OCI-LY3 (cell line): Measurements from ENCODE around the gene CSF3.

Experiments used
- H2AFZ ChIP-seq: fragments of 200-600, 300-600 bp; shearing (Covaris generic); 2 replicates; pipeline ENCODE4 v1.6.0; 2014; ENCODE audit warnings: antibody characterized with exemption, low read depth, low read length
- H3K27ac ChIP-seq: fragments of 200-600, 300-600 bp; sonication (generic); 2 replicates; pipeline ENCODE4 v1.5.1; 2014; ENCODE audit warnings: mild to moderate bottlenecking, low read length, moderate library complexity, mixed read lengths
- H3K27me3 ChIP-seq: fragments of 200-600, 300-600 bp; sonication (generic); 2 replicates; pipeline ENCODE4 v1.6.1; 2014; ENCODE audit warnings: low read depth, low read length, mixed read lengths
- H3K36me3 ChIP-seq: fragments of 200-600, 300-600 bp; sonication (generic); replicated peaks from 2 replicates; pipeline ENCODE3; 2014; ENCODE audit warnings: low read depth, low read length, mixed read lengths
- H3K4me1 ChIP-seq: fragments of 300-600, 200-600 bp; sonication (generic); 2 replicates; pipeline ENCODE4 v1.6.1; 2014; ENCODE audit warnings: low read length, mixed read lengths
- H3K4me2 ChIP-seq: fragments of 200-600, 300-600 bp; sonication (generic); 2 replicates; pipeline ENCODE4 v1.6.1; 2014; ENCODE audit warnings: low read length, mixed read lengths
- H3K4me3 ChIP-seq: fragments of 300-600, 200-600 bp; sonication (generic); 2 replicates; pipeline ENCODE4 v1.5.1; 2014; ENCODE audit warnings: antibody characterized with exemption, mild to moderate bottlenecking, low read length, moderate library complexity
- H3K79me2 ChIP-seq: fragments of 300-600, 200-600 bp; shearing (Covaris generic); 2 replicates; pipeline ENCODE4 v1.6.1; 2014; ENCODE audit warnings: mild to moderate bottlenecking, low read length, mixed read lengths
- H3K9ac ChIP-seq: fragments of 300-600, 200-600 bp; shearing (Covaris generic); 2 replicates; pipeline ENCODE4 v1.6.0; 2014; ENCODE audit warnings: mild to moderate bottlenecking, low read length, moderate library complexity
- H3K9me3 ChIP-seq: fragments of 200-600, 300-600 bp; shearing (Covaris generic); 2 replicates; pipeline ENCODE4 v1.6.1; 2014; ENCODE audit warnings: low read length, mixed read lengths; ENCODE audit not compliant: insufficient read depth
- H4K20me1 ChIP-seq: fragments of 200-600, 300-600 bp; sonication (generic); 2 replicates; pipeline ENCODE4 v1.6.1; 2016; ENCODE audit warnings: low read length, mixed read lengths; ENCODE audit not compliant: insufficient read depth
- CTCF ChIP-seq: fragments of 200-600, 300-600 bp; sonication (generic); IDR thresholded peaks from 2 replicates; pipeline ENCODE4 v1.5.1; 2014; ENCODE audit warnings: antibody characterized with exemption, low read length, low read depth
- EZH2phosphoT487 ChIP-seq: fragments of 200-600 bp; shearing (Covaris generic); IDR thresholded peaks from 2 replicates; pipeline ENCODE4 v1.6.1; 2018; ENCODE audit warnings: antibody characterized with exemption, mixed run types, low read depth

Gene CSF3

GRCh38 chr17:39994448-39994847 is 20.8 kb upstream of the CSF3 start:
- Histone ChIP-seq H3K9ac (no peak overlapping the region), H3K27me3 (no peaks in the 10 kb centered on the region), H3K36me3 (peaks cover 62% of the 10 kb centered on the region), H3K4me2 (no peak overlapping the region), H3K27ac (no peak overlapping the region), H3K79me2 (no peaks in the 10 kb centered on the region), H4K20me1 (no peaks in the 10 kb centered on the region), H3K9me3 (no peaks in the 10 kb centered on the region), H3K4me1 (no peaks in the 10 kb centered on the region), H2AFZ (no peak overlapping the region), H3K4me3 (no peak overlapping the region)
- TF ChIP-seq EZH2phosphoT487 (no peak), CTCF (no peak)

GRCh38 chr17:39995438-39995837 is 19.8 kb upstream of the CSF3 start:
- Histone ChIP-seq H3K36me3 (peaks cover 54% of the 10 kb centered on the region), H3K27ac (no peak overlapping the region), H3K4me3 (no peak overlapping the region), H3K79me2 (no peaks in the 10 kb centered on the region), H2AFZ (no peak overlapping the region), H3K4me2 (no peak overlapping the region), H3K4me1 (no peaks in the 10 kb centered on the region), H3K9ac (no peak overlapping the region), H3K27me3 (no peaks in the 10 kb centered on the region), H3K9me3 (no peaks in the 10 kb centered on the region), H4K20me1 (no peaks in the 10 kb centered on the region)
- no peak for TF ChIP-seq EZH2phosphoT487
- no peak for TF ChIP-seq CTCF

- Histone ChIP-seq H3K9me3 (no peaks in the 10 kb centered on the region), H3K27me3 (no peaks in the 10 kb centered on the region), H3K4me3 (no peak overlapping the region), H3K36me3 (peaks cover 49% of the 10 kb centered on the region), H2AFZ (no peak overlapping the region), H3K4me1 (no peaks in the 10 kb centered on the region), H3K4me2 (no peak overlapping the region), H3K27ac (no peak overlapping the region), H3K9ac (no peak overlapping the region), H3K79me2 (no peaks in the 10 kb centered on the region), H4K20me1 (no peaks in the 10 kb centered on the region)
- TF ChIP-seq EZH2phosphoT487 (no peak), CTCF (no peak)
These were observed 19.1 kb upstream of the CSF3 start for GRCh38 chr17:39996162-39996561.

- no peak for TF ChIP-seq CTCF
- TF ChIP-seq EZH2phosphoT487, result no peak
- Histone ChIP-seq H4K20me1 (no peaks in the 10 kb centered on the region), H3K79me2 (no peaks in the 10 kb centered on the region), H3K4me1 (no peaks in the 10 kb centered on the region), H3K27me3 (no peaks in the 10 kb centered on the region), H3K27ac (no peak overlapping the region), H3K9me3 (no peaks in the 10 kb centered on the region), H3K4me3 (no peak overlapping the region), H2AFZ (no peak overlapping the region), H3K36me3 (peaks cover 46% of the 10 kb centered on the region), H3K4me2 (no peak overlapping the region), H3K9ac (no peak overlapping the region)
These were observed 18.4 kb upstream of the CSF3 start for GRCh38 chr17:39996800-39997199.
